ENCODE data around the gene NUDT16L1.
A peak's percentile ranks its signal among the peaks of the same experiment; 100 is the strongest.

NUDT16L1 gene

GRCh38 chr16:4656695-4657686 is 36.4 kb upstream of the NUDT16L1 start:
- no peak overlapping the region for H3K27ac Mint-ChIP-seq
- ATAC-seq (replicated peaks) (no peak), DNase-seq (no peak)
- H3K4me3 Mint-ChIP-seq: peak overlapping the region in 1 of 2 donors; percentile 14
- H3K36me3 Mint-ChIP-seq: peaks cover 50 to 51% of the 10 kb centered on the region in 2 donors
- peaks cover 26 to 45% of the 10 kb centered on the region in 2 donors for H3K4me1 Mint-ChIP-seq
- H3K27me3 Mint-ChIP-seq: no peaks in the 10 kb centered on the region
- H3K9me3 Mint-ChIP-seq: no peaks in the 10 kb centered on the region

DNA sequence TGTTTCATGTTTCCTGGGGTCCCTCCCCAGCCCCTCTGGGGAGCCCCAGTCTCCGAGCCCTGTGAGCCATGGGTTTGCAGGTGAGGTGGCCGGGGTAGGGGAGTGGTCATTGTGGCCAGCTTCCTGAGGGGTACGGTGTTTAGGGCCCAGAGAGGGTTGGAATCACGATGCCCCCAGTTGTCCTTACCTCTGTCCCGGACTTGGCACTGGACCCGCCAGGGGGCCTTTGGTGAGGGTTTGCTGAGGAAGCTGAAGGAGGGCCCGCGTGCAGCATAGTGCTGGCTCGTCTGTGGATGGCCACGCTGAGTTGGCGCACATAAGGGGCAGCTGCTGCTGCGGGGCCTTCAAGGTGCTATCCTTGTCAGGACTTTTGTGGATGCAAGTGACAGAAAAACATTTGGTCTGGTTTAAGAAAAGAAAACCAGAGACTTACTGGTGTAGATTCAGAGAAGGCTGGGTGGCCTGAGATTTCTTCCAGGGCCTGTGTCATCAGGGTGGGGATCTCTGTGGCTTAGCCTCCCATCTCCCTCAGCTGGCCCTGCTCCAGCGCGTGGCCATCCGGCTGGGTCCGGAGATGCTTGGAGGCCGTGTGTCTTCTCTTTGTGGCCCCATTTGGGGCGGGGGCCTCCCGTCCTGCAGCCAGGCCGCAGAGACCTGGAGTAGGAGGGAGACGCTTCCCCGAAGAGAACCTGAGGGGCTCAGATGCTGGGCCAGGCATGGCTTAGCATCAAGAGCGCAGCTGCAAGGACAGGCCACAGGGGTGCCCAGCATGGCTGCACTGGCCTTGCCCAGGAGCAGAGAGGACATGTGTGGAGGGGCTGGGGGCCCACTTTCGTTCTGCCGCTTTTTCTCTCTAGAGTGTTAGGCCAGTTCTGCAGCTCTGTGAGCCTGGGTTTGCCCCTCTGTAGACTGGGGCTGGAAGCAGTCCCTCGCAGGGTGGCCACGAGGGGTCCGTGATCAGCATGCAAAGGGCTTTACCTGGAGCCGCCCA is 33.7 kb upstream of the NUDT16L1 start:
- ATAC-seq (replicated peaks): no peak
- no peaks in the 10 kb centered on the region for H3K27me3 Mint-ChIP-seq

GRCh38 chr16:4660454-4661007 is 32.8 kb upstream of the NUDT16L1 start:
- ATAC-seq (replicated peaks): peak; percentile 5 to 63
- H3K36me3 Mint-ChIP-seq: peaks cover 51 to 59% of the 10 kb centered on the region in 2 donors
- peaks cover 45 to 62% of the 10 kb centered on the region in 2 donors for H3K4me1 Mint-ChIP-seq
- peak overlapping the region; percentile 56 for H3K27ac Mint-ChIP-seq
- H3K27me3 Mint-ChIP-seq: no peaks in the 10 kb centered on the region
- no peaks in the 10 kb centered on the region for H3K9me3 Mint-ChIP-seq
- no peak overlapping the region for H3K4me3 Mint-ChIP-seq
- DNase-seq: peak; percentile 59

More for the DNA sequence above, 33.7 kb upstream of the NUDT16L1 start:
- Mint-ChIP-seq H3K4me3 (no peak overlapping the region), H3K9me3 (no peaks in the 10 kb centered on the region), H3K36me3 (peaks cover 53 to 55% of the 10 kb centered on the region in 2 donors), H3K27ac (no peak overlapping the region), H3K4me1 (peaks cover 41 to 55% of the 10 kb centered on the region in 2 donors)
- no peak for DNase-seq

- Mint-ChIP-seq H3K9me3 (no peaks in the 10 kb centered on the region), H3K27me3 (no peaks in the 10 kb centered on the region), H3K4me1 (peaks cover 45 to 62% of the 10 kb centered on the region in 2 donors), H3K4me3 (peak overlapping the region in 1 of 2 donors; percentile 3), H3K36me3 (peaks cover 48 to 59% of the 10 kb centered on the region in 2 donors), H3K27ac (peak overlapping the region; percentile 62)
- ATAC-seq (replicated peaks) (no peak), DNase-seq (no peak)
Measured at GRCh38 chr16:4661661-4662060, 31.7 kb upstream of the NUDT16L1 start.

DNA sequence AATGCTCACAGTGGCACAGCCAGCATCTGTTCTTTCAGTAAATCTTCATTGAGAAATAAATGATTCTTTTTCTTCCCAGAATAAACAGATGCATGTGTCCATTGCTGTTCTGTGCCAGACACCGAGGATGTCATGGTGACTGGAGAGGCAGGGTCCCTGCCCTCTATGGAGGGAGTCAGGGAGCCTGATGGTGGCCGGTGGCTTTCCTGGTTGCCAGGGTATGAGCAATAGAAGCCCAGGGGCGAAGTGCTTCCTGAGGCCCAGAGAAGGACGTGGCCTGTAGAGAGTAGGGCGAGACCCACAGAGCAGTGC is 29.9 kb upstream of the NUDT16L1 start:
- ATAC-seq (replicated peaks) (no peak), DNase-seq (no peak)
- Mint-ChIP-seq H3K27me3 (no peaks in the 10 kb centered on the region), H3K4me3 (peak overlapping the region; percentile 67 to 75), H3K4me1 (peaks cover 45 to 62% of the 10 kb centered on the region in 2 donors), H3K27ac (peak overlapping the region; percentile 93), H3K9me3 (no peaks in the 10 kb centered on the region), H3K36me3 (peaks cover 45 to 52% of the 10 kb centered on the region in 2 donors)

- DNase-seq (peak; percentile 67), ATAC-seq (replicated peaks) (peak; percentile 62 to 77)
- peaks cover 40 to 48% of the 10 kb centered on the region in 2 donors for H3K36me3 Mint-ChIP-seq
- H3K27ac Mint-ChIP-seq: peak overlapping the region; percentile 93
- peak overlapping the region; percentile 67 to 75 for H3K4me3 Mint-ChIP-seq
- no peaks in the 10 kb centered on the region for H3K27me3 Mint-ChIP-seq
- H3K4me1 Mint-ChIP-seq: peaks cover 42 to 58% of the 10 kb centered on the region in 2 donors
- H3K9me3 Mint-ChIP-seq: no peaks in the 10 kb centered on the region
Measured at GRCh38 chr16:4663777-4664465, 29.4 kb upstream of the NUDT16L1 start.

DNA sequence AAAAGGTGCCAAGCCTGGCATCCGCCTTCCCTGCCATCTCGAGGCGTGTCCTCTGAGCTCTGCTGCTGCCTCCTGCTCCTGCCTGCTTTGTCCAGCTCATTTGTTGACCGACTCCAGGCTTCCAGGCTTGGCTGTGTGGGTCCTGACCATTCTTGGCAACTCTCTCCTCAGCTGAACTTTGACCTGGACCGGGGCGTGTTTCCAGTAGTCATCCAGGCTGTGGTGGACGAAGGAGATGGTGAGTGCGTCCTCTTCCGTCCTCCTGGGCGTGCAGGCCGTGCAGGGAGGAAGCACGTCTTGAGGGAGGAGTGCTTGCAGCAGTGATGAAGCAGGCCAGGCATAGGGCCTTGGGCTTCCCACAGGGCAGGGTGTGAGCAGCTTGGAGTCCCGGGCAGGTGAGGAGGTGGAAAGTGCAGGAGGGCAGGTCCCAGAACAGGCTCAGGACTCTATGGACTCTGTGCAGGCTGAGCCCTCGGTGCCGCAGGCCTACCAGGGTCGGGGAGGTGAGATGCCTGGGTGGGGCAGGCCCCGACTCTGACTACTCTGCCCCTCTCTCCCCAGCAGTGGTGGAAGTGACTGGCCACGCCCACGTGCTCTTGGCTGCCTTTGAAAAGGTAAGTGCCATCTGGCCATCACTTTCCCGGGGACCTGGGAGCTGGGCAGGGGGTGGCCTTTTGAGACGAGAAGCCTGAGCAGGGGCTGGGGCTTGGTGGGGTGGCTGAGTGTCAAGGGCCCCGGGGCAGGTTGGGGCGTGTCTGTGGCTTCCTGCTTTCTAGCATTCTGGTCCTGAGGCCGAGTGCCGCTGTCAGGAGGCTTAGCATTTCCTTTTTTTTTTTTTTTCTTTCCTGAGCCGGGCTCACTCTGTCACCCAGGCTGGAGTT is 28.6 kb upstream of the NUDT16L1 start:
- DNase-seq (peak; percentile 37), ATAC-seq (replicated peaks) (peak; percentile 30 to 41)
- no peaks in the 10 kb centered on the region for H3K9me3 Mint-ChIP-seq
- peak overlapping the region; percentile 93 for H3K27ac Mint-ChIP-seq
- peaks cover 37 to 50% of the 10 kb centered on the region in 2 donors for H3K4me1 Mint-ChIP-seq
- peaks cover 37 to 44% of the 10 kb centered on the region in 2 donors for H3K36me3 Mint-ChIP-seq
- peak overlapping the region; percentile 67 to 75 for H3K4me3 Mint-ChIP-seq
- no peaks in the 10 kb centered on the region for H3K27me3 Mint-ChIP-seq

DNA sequence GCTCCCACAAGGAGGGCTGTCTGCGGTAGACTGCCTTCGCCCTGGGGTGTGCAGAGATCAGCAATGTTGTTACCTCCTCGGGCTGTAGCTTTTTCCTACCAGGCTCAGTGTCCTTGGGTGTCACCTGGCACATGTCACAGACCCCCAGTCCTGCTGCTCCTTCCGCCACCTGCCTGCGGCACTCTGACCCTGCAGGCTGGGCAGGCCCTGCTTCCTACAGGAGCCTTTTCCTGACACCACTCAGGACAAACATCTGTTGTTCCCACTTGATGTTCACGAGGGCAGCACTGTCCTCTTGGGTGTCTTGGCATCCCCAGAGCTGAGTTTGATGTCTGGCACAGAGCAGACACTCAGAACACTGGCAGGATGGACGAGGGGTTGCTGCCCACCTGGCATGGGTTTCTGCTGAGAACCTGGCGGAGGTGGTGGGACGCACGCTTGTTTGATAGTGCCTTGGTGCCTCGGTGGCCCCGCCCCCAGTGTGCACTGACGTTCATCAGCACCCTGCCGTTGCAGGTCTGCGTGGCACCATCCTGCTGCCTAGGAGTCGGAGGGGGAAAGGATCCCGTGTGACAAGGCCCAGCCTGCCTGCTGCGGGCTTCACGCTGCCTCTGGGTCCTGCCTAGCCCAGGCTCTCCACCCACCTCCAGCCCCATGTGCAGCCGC is 26.7 kb upstream of the NUDT16L1 start:
- Mint-ChIP-seq H3K27me3 (no peaks in the 10 kb centered on the region), H3K4me1 (peaks cover 23 to 31% of the 10 kb centered on the region in 2 donors), H3K36me3 (peaks cover 36 to 37% of the 10 kb centered on the region in 2 donors), H3K4me3 (no peak overlapping the region), H3K9me3 (no peaks in the 10 kb centered on the region), H3K27ac (peak overlapping the region; percentile 68)
- no peak for ATAC-seq (replicated peaks)
- DNase-seq: no peak

GRCh38 chr16:4667203-4667963 is 26.0 kb upstream of the NUDT16L1 start:
- H3K27me3 Mint-ChIP-seq: no peaks in the 10 kb centered on the region
- no peak for DNase-seq
- H3K36me3 Mint-ChIP-seq: peaks cover 32 to 40% of the 10 kb centered on the region in 2 donors
- H3K9me3 Mint-ChIP-seq: no peaks in the 10 kb centered on the region
- no peak overlapping the region for H3K27ac Mint-ChIP-seq
- no peak overlapping the region for H3K4me3 Mint-ChIP-seq
- ATAC-seq (replicated peaks): no peak
- H3K4me1 Mint-ChIP-seq: peaks cover 23 to 29% of the 10 kb centered on the region in 2 donors

DNA sequence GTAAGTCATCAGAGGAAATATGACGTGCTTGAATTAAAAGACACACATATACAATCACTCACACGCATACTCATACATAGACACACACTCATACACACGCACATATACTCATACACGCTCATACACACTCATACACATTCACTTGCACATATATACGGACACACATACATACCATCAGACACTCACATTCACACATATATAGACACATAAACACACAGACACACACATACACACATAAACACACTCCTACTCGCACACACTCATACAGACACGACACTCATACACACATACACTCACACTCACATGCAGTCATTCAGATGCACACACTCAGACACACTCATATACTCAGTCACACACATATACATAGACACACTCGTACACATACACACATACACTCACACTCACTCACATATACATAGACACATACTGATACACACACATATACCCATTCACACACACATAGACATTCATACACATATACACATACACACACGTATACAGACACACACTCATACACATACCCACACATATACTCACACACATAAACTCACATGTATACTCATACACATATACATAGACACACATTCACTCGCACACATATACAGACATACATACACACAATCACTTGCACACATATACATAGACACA is 24.9 kb upstream of the NUDT16L1 start:
- no peak overlapping the region for H3K27ac Mint-ChIP-seq
- no peak for ATAC-seq (replicated peaks)
- H3K9me3 Mint-ChIP-seq: no peaks in the 10 kb centered on the region
- H3K27me3 Mint-ChIP-seq: no peaks in the 10 kb centered on the region
- H3K36me3 Mint-ChIP-seq: peaks cover 31 to 34% of the 10 kb centered on the region in 2 donors
- H3K4me1 Mint-ChIP-seq: peaks cover 15 to 19% of the 10 kb centered on the region in 2 donors
- no peak for DNase-seq
- H3K4me3 Mint-ChIP-seq: no peak overlapping the region

DNA sequence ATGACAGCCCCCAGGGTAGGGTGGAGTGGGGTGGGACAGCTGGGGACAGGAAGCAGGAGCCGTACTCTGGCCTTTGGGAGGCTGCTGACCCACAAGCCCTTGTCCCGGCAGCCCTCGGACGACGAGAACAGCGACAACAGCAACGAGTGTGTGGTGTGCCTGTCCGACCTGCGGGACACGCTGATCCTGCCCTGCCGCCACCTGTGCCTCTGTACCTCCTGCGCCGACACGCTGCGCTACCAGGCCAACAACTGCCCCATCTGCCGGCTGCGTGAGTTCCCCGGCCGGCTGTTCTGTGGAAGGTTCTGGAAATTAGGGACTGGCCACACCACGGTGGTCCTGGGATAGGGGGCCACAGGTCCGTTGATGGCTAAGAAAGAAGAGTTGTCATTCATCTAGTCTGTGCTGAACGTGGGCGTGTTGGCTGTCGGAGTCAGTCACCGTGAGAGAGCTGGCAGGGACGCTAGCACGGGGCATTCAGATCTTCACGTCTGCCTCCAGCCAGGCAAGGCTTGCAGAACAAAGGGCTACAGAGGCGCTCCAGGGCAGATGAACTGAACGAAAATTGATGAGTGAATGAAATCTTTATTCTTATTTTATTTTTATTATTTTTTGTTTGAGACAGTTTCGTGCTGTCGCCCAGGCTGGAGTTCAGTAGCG is 19.8 kb upstream of the NUDT16L1 start:
- H3K4me3 Mint-ChIP-seq: no peak overlapping the region
- no peak for ATAC-seq (replicated peaks)
- H3K36me3 Mint-ChIP-seq: peaks cover 31 to 37% of the 10 kb centered on the region in 2 donors
- peaks cover 10 to 11% of the 10 kb centered on the region in 2 donors for H3K4me1 Mint-ChIP-seq
- no peaks in the 10 kb centered on the region for H3K9me3 Mint-ChIP-seq
- DNase-seq: no peak
- H3K27ac Mint-ChIP-seq: peak overlapping the region; percentile 49
- H3K27me3 Mint-ChIP-seq: no peaks in the 10 kb centered on the region
